Activated CD8-positive, alpha-beta memory T cell treated with anti-CD3 and anti-CD28 coated beads for 24 hours (primary cell): Measurements from ENCODE around the gene HOMER2.
"Not testable (repeated sequence)": the region's sequence is repeated elsewhere in the genome, so short reads cannot be mapped to it uniquely, and the experiment has no call there.

Experiments used
- DNase-seq: peaks from one replicate; pipeline ENCODE4 v3.0.0-alpha.2; 2020

HOMER2 gene

DNA sequence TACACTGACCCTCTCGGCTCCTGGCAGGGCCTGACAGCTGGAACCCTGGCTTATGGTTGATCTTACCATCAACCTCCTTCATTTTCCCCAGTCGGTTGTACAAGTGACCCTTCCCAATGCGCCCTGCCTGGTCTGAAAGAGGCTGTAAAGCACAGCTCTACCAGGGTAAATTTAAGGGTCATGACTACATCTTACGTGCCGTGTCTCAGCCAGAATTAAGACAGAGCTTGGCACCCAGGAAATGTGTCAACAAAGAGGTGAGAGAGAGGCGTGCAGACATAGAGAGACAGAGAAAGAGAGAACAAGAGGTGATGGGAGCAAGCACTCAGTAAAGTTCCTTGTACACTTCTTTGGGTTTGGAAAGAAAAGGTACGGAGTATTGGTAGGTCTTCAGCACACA lies 28.8 kb downstream of the HOMER2 start:
- DNase-seq = no peak

DNA sequence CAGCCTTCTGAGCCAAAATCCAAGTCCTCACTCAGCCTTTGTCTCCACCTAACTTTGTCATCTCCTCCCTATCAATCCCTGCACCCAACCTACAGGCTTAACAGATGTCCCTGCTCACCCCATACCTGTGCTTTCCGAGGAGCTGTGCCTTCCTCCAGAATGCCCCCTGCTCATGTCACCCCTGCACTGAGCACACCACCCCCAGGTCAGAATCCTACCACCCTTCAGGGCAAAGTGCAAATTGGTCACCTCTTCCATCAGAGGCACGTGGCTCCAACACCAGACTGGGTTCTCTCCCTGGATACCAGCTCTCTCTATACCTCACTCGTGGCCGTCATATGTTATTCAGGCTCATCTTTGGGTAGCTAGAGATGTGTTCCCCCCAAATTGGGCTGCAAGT lies 29.8 kb downstream of the HOMER2 start:
- DNase-seq = no peak

- no peak for DNase-seq
These were observed 30.6 kb downstream of the HOMER2 start for GRCh38 chr15:82921939-82922338.

DNA sequence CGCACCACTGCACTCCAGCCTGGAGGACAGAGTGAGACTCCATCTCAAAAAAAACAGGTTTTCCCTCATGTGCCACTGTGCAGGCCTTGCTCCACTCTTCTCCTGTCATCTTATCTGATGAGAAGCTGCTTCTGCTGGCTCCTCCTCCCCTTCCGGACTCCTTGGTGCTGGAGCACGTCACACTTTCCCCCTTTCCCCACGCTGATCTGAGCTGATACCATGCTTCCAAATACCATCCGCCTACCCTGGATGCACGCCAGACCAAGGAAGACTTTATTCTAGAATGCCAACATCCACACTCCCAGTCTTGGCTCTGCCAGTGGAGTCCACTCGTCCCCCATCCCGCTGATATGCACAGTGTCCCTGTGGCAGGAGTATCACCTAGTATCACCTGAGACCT lies 31.3 kb downstream of the HOMER2 start:
- DNase-seq = no peak

- no peak for DNase-seq
These were observed 33.2 kb downstream of the HOMER2 start for GRCh38 chr15:82919231-82919886.

DNA sequence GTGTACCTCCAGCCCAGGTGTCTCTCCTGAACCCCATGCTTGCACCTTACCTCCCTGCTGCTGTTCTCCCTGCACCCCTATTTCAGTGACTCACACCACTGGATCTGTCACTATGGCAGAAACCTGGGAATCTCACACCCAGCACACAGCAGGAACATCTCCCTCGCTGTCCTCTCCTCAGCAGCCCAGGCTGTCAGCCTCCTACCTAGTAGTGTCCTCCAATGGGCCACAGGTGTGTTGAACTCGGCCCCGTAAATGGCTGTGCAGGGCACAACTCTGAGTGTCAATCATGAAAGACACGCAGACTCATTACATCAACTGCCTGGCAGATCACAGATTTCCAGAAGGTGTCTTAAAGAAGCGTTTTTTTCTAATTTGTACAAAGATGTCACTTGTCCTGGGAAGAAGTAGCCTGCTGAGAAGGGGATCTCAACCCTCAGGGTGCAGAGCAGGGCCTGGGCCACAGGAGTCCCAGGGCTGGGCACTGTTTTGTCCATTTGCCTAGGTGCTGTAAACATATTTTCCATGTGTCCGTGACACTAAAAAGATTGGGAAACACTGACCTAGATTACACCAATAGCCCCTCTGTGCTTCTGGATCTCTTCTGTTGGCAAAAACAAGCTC lies 33.8 kb downstream of the HOMER2 start:
- no peak for DNase-seq

GRCh38 chr15:82918162-82918561 lies 34.4 kb downstream of the HOMER2 start:
- no peak for DNase-seq

GRCh38 chr15:82917249-82917648 lies 35.3 kb downstream of the HOMER2 start:
- DNase-seq = no peak

- DNase-seq = no peak
These were observed 36.2 kb downstream of the HOMER2 start for GRCh38 chr15:82916161-82916952.

- no peak for DNase-seq
These were observed 38.1 kb downstream of the HOMER2 start for GRCh38 chr15:82914396-82914795.

GRCh38 chr15:82911458-82911857 lies 41.1 kb downstream of the HOMER2 start:
- DNase-seq = no peak

DNA sequence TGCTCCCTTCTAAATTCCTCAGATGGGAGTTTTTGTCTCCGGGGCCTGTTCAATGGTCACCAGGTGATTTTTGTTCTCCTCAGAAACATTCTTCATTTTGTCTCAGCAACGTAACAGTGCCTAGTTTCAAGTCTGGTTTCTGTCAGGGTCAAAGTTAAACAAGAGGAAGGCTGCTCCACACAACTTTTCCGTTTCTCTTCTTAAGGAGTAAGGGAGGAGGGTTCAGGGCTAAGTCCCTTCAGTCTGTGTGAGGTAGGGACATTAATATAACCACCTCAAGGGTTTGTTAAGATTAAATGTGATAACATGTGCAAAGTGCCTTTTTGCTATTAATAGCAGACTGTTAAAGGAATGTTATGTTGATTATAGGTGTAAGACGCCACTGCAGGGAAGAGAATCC lies 41.8 kb downstream of the HOMER2 start:
- DNase-seq = no peak

GRCh38 chr15:82909080-82909815 lies 43.3 kb downstream of the HOMER2 start:
- DNase-seq = no peak

GRCh38 chr15:82907350-82907749 lies 45.2 kb downstream of the HOMER2 start:
- DNase-seq = no peak

DNA sequence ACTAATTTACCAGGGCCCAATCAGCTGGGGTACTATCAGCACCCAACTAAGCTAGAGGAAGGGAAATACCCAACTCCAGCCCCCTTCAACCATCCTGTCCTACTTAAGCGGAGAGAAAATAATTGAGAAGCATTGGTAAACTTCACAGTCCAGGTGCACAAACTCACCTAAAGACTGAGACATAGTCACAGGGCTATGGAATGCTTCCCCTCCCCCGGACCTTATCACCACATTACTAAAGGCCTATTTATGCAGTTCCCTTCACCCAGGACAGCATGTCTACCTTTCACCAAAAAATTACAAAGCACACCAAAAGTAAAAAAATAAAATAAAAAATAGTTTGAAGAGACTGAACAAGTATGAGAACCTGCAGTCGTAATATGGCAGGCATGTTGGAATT lies 47.9 kb downstream of the HOMER2 start:
- DNase-seq = no peak

DNA sequence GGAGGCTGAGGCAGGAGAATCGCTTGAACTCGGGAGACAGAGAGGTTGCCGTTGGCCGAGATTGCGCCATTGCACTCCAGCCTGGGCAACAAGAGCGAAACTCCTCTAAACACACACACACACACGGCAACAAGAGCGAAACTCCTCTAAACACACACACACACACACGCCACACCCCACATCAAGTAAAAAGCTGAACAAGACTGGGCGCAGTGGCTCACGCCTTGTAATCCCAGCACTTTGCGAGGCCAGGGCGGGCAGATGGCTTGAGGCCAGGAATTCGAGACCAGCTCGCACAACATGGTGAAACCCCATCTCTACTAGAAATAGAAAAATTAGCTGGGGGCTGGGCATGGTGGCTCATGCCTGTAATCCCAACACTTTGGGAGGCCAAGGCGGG lies 49.0 kb downstream of the HOMER2 start:
- no peak for DNase-seq

- no peak for DNase-seq
These were observed 51.3 kb downstream of the HOMER2 start for GRCh38 chr15:82901114-82901805.

- DNase-seq = no peak
These were observed 51.9 kb downstream of the HOMER2 start for GRCh38 chr15:82900511-82901060.

GRCh38 chr15:82898961-82899360 lies 53.6 kb downstream of the HOMER2 start:
- no peak for DNase-seq

- DNase-seq = no peak
These were observed 56.5 kb downstream of the HOMER2 start for GRCh38 chr15:82895983-82896382.

DNA sequence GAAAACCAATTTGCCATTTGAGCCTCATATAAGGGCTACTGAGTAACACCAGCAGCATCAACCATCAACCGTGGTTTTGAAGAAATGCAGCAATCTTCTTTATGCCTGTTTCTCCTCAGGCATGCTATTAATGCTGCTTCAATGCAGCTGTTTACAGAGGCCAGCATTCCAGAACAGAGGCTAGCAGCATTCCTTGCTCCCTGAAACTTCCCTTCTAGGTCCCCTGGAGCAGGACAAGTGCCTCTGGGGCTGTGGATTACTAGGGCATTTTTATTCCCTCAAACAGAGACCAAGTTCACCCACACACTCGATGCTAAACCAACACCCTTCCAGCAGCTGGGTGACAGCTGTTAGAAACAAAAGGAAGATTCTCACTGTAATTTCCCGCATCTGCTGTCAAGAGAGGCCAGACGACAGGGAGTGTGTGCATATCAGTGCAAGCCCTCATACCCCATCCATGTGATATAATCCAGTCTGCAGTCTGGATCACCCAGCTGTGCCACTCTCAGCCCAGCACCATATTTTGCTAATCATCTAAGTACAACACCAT lies 57.5 kb downstream of the HOMER2 start:
- no peak for DNase-seq

- DNase-seq = not testable (repeated sequence)
These were observed 59.0 kb downstream of the HOMER2 start for GRCh38 chr15:82893473-82893872.
